ENCODE data around the gene LRCH4.
A peak's percentile ranks its signal among the peaks of the same experiment; 100 is the strongest.
"Not testable (repeated sequence)": the region's sequence is repeated elsewhere in the genome, so short reads cannot be mapped to it uniquely, and the experiment has no call there.

Gene LRCH4

DNA sequence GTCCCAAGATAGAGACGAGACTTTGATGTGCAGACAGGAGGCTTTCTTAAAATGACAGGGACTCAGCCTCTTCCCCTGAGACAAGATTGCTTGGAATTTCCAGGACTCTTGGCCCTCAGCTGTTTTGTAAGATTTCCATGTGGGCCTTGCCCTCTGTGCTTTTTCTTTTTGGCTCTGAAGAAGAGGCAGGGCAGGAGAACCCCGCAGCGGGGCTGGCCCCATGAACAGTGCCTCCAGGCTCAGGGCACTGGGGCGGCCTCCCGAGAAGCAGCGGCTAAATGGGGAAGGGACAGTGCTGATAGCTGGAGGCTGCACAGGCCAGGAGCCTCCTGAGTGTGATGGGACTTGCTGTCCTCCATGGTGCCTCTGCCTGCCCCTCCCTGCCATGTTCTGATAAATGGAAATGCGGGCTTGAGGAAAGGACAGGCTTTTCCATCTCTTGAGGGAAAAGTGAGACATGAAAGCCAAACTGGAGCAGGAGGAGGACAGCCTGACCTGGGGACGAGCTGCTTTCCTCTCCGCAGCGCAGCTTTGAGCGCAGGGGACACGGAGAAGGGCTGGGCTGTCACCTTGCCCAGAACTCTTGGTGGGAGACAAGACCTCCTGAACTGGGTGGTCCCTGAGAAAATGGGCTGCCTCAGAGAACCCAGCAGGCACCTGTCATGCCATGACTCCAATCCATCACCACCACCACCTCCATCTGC is 24.3 kb downstream of the LRCH4 start:
- no peak for DNase-seq (ENCODE audit: low read depth in 2 of 2)
- TF ChIP-seq CTCF (IDR thresholded peaks at IDR 0.05; ENCODE audit: low read depth, low read length): no peak
- H3K4me3 ChIP-seq (replicated peaks in 1 of 2; ENCODE audit: low read depth in 2 of 2, low read length in 2 of 2): no peak overlapping the region

DNA sequence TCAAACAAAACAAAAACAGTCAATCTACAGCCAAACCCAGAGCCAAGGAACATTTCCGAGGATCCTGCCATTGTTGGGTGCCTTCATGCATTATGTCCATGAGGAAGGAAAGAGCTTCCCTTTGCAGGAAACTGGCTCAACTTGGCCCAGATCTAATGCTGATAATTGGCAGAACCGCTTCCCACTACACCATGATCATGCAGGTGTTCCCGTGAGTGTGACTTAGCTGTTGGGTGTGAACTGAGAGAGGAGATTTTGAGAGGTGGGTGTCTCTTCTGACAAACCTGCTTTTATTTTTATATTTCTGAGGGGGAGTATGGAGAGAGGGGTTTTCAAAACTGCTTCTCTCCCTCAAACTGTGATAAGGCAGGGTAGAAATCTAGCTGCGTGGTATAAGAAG is 26.8 kb downstream of the LRCH4 start:
- no peak for TF ChIP-seq CTCF (IDR thresholded peaks at IDR 0.05; ENCODE audit: low read depth, low read length)
- no peak overlapping the region for H3K4me3 ChIP-seq (replicated peaks in 1 of 2; ENCODE audit: low read depth in 2 of 2, low read length in 2 of 2)
- no peak for DNase-seq (ENCODE audit: low read depth in 2 of 2)

DNA sequence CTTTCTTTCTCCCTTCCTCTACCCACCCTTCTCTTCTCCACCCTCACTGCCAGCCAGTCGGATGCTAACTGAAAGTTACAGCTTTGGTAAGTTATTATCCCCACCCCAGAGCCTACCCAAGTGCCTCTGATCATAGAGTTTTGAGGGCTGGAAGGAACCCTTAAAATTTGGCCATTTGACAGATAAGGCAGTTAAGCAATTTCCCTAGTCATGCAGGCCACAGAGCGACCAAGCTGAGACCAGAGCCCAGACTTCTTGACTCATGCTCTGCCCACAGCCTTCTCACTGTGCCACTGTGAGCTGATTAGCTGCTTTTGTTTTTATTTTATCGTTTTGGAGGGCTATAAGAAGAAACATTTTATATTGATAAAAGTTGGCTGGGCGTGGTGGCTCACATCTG is 29.4 kb downstream of the LRCH4 start:
- no peak overlapping the region for H3K4me3 ChIP-seq (replicated peaks in 1 of 2; ENCODE audit: low read depth in 2 of 2, low read length in 2 of 2)
- DNase-seq (ENCODE audit: low read depth in 2 of 2): peak; percentile 71 to 79
- no peak for TF ChIP-seq CTCF (IDR thresholded peaks at IDR 0.05; ENCODE audit: low read depth, low read length)

- no peak for DNase-seq (ENCODE audit: low read depth in 2 of 2)
- H3K4me3 ChIP-seq (replicated peaks in 1 of 2; ENCODE audit: low read depth in 2 of 2, low read length in 2 of 2): no peak overlapping the region
- TF ChIP-seq CTCF (IDR thresholded peaks at IDR 0.05; ENCODE audit: low read depth, low read length): no peak
Observed at GRCh38 chr7:100555701-100556100, 30.2 kb downstream of the LRCH4 start.

DNA sequence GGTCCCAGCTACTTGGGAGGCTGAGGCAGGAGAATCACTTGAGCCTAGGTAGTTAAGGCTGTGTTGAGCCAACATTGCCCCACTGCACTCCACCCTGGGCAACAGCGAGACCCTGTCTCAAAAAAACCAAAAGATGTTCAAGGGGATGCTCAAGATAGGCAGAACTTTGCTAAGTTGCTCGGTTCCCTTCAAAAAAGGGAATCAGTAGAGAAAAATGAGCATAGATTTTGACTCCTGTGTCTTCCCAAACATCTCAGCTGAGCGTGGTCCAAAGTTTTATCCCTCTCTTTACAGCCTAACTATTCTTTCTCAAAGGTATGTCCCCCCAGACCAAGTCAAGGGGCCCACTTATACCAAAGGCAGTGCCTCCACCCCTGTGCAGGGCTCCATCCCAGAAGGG is 32.9 kb downstream of the LRCH4 start:
- no peak overlapping the region for H3K4me3 ChIP-seq (replicated peaks in 1 of 2; ENCODE audit: low read depth in 2 of 2, low read length in 2 of 2)
- no peak for TF ChIP-seq CTCF (IDR thresholded peaks at IDR 0.05; ENCODE audit: low read depth, low read length)
- DNase-seq (ENCODE audit: low read depth in 2 of 2): no peak

DNA sequence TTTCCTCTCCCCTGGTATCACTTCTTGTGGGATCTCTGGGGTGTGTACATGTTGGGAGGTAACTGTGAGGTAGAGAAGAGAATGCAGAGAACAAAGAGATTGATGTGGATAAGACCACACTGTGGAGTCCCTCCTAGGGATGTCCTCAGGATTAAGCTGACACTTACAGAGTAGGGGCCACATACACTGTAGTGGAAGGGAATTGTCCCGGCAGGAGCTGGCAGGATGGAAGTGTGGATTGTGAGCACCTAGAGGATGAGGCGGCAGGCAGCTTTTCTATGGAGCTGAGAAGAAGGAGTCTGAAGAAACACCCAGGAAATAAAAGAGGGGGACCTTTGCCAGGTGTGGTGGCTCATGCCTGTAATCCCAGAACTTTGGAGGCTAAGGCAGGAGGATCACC is 33.4 kb downstream of the LRCH4 start:
- H3K4me3 ChIP-seq (replicated peaks in 1 of 2; ENCODE audit: low read depth in 2 of 2, low read length in 2 of 2): no peak overlapping the region
- TF ChIP-seq CTCF (IDR thresholded peaks at IDR 0.05; ENCODE audit: low read depth, low read length): no peak
- no peak for DNase-seq (ENCODE audit: low read depth in 2 of 2)

- not testable (repeated sequence) for H3K4me3 ChIP-seq (replicated peaks in 1 of 2; ENCODE audit: low read depth in 2 of 2, low read length in 2 of 2)
- DNase-seq (ENCODE audit: low read depth in 2 of 2): peak in 1 of 2 donors; percentile 44
Observed at GRCh38 chr7:100548446-100548845, 37.5 kb downstream of the LRCH4 start.
